Measurements from ENCODE around the gene KLHL29. TPM values are rescaled to one million over a fixed set of nuclear protein-coding genes. Genes with fewer than 3 reads are reported as not detected.
A peak's percentile ranks its signal among the peaks of the same experiment; 100 is the strongest.

The KLHL29 gene
- total RNA-seq, 1 donor from 2014 or later: 4.4 TPM

DNA sequence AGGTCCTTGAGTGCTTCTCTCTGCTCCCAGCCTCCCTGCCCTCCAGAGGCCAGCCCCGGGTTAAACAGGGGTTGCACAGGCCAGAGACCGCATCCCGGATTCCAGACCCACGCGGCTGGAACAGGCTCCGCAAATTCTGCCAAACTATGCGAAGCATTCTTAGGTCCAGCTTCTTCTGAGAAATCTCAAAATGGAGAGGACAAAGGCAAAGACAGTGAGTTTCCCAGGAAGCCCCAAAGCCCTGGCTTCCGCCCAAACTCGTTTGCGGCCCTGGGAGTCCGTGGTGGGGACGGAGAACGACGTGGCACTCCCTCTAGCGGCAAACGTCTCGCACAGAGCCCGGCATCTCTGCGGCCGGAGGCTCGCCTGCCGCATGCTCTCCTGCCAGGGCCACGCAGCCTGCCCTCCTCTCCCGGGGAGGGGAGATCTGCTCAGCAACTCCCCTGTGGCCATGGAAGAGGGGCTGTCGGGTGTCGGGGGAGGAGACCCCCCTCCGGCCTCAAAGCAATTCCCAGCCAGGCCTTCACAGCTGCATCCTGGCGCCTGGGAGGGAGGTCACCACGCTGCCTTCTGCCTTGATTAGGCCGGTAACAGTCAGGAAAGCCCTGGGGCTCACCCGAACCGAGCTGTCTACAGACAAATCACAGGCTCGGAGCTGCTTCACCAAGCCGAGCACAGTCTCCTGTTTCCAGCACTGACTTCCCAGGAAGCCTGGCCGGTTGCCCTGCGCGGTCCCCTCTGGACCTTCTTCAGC is 33.4 kb upstream of the KLHL29 start:
- peak; percentile 95 for TF ChIP-seq CTCF (IDR thresholded peaks at IDR 0.05; ENCODE audit: unreplicated experiment)

DNA sequence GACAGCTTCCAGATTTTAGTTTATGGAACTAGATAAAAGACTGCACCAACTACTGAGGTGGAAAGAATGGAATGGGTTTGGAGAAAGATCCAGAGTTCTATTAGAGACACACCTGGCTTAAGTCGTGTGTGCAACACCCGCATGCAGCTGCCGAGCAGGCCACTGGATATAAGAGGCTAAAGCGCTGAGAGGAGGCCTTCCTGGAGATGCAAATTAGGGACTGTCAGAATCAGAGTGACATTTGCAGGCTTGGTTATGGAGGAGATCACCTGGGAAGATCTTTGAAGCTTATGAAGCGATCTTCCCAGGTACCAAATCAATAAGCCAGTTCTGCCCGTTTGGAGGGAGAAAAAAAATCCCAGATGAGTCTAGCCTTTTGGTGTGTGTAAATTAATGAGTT is 30.4 kb upstream of the KLHL29 start:
- no peaks in the 10 kb centered on the region for H3K36me3 Mint-ChIP-seq (ENCODE audit: insufficient read depth)
- no peak overlapping the region for H3K27ac Mint-ChIP-seq
- no peaks in the 10 kb centered on the region for H3K9me3 Mint-ChIP-seq (ENCODE audit: low read depth)
- H3K4me1 Mint-ChIP-seq (ENCODE audit: low read depth): peaks cover 2% of the 10 kb centered on the region
- peaks cover 43% of the 10 kb centered on the region for H3K27me3 Mint-ChIP-seq
- no peak for TF ChIP-seq CTCF (IDR thresholded peaks at IDR 0.05; ENCODE audit: unreplicated experiment)
- H3K4me3 Mint-ChIP-seq (ENCODE audit: low read depth): no peak overlapping the region
- DNase-seq (ENCODE audit: low spot score, unreplicated experiment): no peak

More for the DNA sequence above, 33.4 kb upstream of the KLHL29 start:
- Mint-ChIP-seq H3K4me1 (ENCODE audit: low read depth) (no peaks in the 10 kb centered on the region), H3K27ac (no peak overlapping the region), H3K27me3 (peaks cover 41% of the 10 kb centered on the region), H3K36me3 (ENCODE audit: insufficient read depth) (no peaks in the 10 kb centered on the region), H3K9me3 (ENCODE audit: low read depth) (no peaks in the 10 kb centered on the region), H3K4me3 (ENCODE audit: low read depth) (no peak overlapping the region)
- peak; percentile 57 for DNase-seq (ENCODE audit: low spot score, unreplicated experiment)

- TF ChIP-seq CTCF (IDR thresholded peaks at IDR 0.05; ENCODE audit: unreplicated experiment): no peak
- no peak for DNase-seq (ENCODE audit: low spot score, unreplicated experiment)
- peaks cover 7% of the 10 kb centered on the region for H3K4me1 Mint-ChIP-seq (ENCODE audit: low read depth)
- no peak overlapping the region for H3K4me3 Mint-ChIP-seq (ENCODE audit: low read depth)
- no peaks in the 10 kb centered on the region for H3K36me3 Mint-ChIP-seq (ENCODE audit: insufficient read depth)
- no peak overlapping the region for H3K27ac Mint-ChIP-seq
- H3K9me3 Mint-ChIP-seq (ENCODE audit: low read depth): no peaks in the 10 kb centered on the region
- peaks cover 42% of the 10 kb centered on the region for H3K27me3 Mint-ChIP-seq
These were observed 30.0 kb upstream of the KLHL29 start for GRCh38 chr2:23355001-23355400.

DNA sequence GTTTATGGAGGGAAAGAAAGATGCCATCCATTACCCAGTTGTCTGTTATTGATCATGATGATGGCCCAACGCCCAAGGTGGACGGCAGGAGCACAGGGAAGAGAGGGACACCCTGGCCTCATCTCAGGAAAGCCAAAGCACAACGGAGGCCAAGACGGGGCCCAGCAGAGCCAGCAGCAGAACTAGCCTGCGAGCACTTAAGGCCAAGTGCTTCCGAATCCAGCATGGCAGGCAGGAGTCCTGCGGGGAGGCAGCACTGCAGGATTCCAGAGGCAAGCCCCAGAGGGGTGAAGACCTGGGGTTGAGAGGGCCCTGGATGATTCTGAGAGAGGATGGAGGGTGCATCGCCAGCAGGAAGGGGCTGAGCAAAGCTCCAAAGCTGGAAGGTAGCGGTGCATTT is 28.3 kb upstream of the KLHL29 start:
- no peaks in the 10 kb centered on the region for H3K36me3 Mint-ChIP-seq (ENCODE audit: insufficient read depth)

More for the DNA sequence above, 28.3 kb upstream of the KLHL29 start:
- H3K27me3 Mint-ChIP-seq: peaks cover 39% of the 10 kb centered on the region
- H3K9me3 Mint-ChIP-seq (ENCODE audit: low read depth): no peaks in the 10 kb centered on the region
- peaks cover 17% of the 10 kb centered on the region for H3K4me1 Mint-ChIP-seq (ENCODE audit: low read depth)
- no peak overlapping the region for H3K4me3 Mint-ChIP-seq (ENCODE audit: low read depth)
- TF ChIP-seq CTCF (IDR thresholded peaks at IDR 0.05; ENCODE audit: unreplicated experiment): no peak
- no peak overlapping the region for H3K27ac Mint-ChIP-seq
- DNase-seq (ENCODE audit: low spot score, unreplicated experiment): no peak

All from progenitor cell of endocrine pancreas (in vitro differentiated cells).